HEK293 (cell line): ENCODE measurements around the gene COMMD10.

Experiments used
- CTCF ChIA-PET: fragments of 350-600 bp; formaldehyde crosslinking; extraction: SDS; loops from one replicate; lab custom pipeline; 2021; ENCODE audit warnings: antibody characterized with exemption; lab: Yijun Ruan, JAX
- POLR2A ChIA-PET: fragments of 300-600 bp; formaldehyde crosslinking; extraction: SDS; loops from one replicate; lab custom pipeline; 2020; ENCODE audit warnings: antibody characterized with exemption, inconsistent platforms; lab: Yijun Ruan, JAX
- H3K27ac ChIP-seq: fragments of 200-500 bp; sonication (Bioruptor generic); 2 replicates; pipeline ENCODE4 v1.5.1; 2014; ENCODE audit warnings: low read depth, low read length, control low read depth, inconsistent platforms; ENCODE audit errors: extremely low read depth
- H3K36me3 ChIP-seq, 2 experiments: fragments of 200-500 bp in 1 of 2; sonication (Bioruptor generic) in 1 of 2; 1 replicate in 1 of 2; 2 replicates in 1 of 2; pipeline ENCODE4 v1.5.1; 2014 to 2017; ENCODE audit warnings: inconsistent platforms in 2 of 2, low read length in 2 of 2; ENCODE audit not compliant: control insufficient read depth in 2 of 2, insufficient read depth in 1 of 2
- H3K4me1 ChIP-seq: fragments of 200-500 bp; sonication (Bioruptor generic); 2 replicates; pipeline ENCODE4 v1.5.1; 2014; ENCODE audit warnings: mild to moderate bottlenecking, low read length, inconsistent platforms; ENCODE audit not compliant: control insufficient read depth, insufficient read depth
- H3K4me3 ChIP-seq: 2 replicates; pipeline ENCODE4 v1.5.1; 2011; ENCODE audit warnings: low read depth, mild to moderate bottlenecking, control low read depth, low read length, moderate library complexity
- H3K9me3 ChIP-seq: fragments of 200-500 bp; sonication (Bioruptor generic); 2 replicates; pipeline ENCODE4 v1.5.1; 2014; ENCODE audit warnings: low read depth, low read length, inconsistent platforms; ENCODE audit not compliant: control insufficient read depth, insufficient read depth
- FEZF1 ChIP-seq: fragments of 450-650 bp; formaldehyde crosslinking; IDR thresholded peaks from 2 replicates; pipeline ENCODE4 v1.5.1; 2016; ENCODE audit warnings: missing biosample characterization, missing genetic modification characterization
- KLF17 ChIP-seq: fragments of 450-650 bp; formaldehyde crosslinking; IDR thresholded peaks from 2 replicates; pipeline ENCODE4 v1.5.1; 2016; ENCODE audit warnings: missing biosample characterization, missing genetic modification characterization
- MZF1 ChIP-seq: fragments of 450-650 bp; formaldehyde crosslinking; IDR thresholded peaks from 2 replicates; pipeline ENCODE4 v1.5.1; 2017; ENCODE audit warnings: missing biosample characterization, missing genetic modification characterization, borderline replicate concordance
- PRDM1 ChIP-seq: fragments of 450-650 bp; formaldehyde crosslinking; IDR thresholded peaks from 2 replicates; pipeline ENCODE4; 2016; ENCODE audit warnings: missing biosample characterization, missing genetic modification characterization
- SP2 ChIP-seq: fragments of 450-650 bp; formaldehyde crosslinking; IDR thresholded peaks from 2 replicates; pipeline ENCODE4 v1.5.1; 2016; ENCODE audit warnings: missing biosample characterization, missing genetic modification characterization
- ZBTB17 ChIP-seq: fragments of 450-650 bp; formaldehyde crosslinking; IDR thresholded peaks from 2 replicates; pipeline ENCODE4 v1.5.1; 2016; ENCODE audit warnings: missing biosample characterization, missing genetic modification characterization
- ZBTB44 ChIP-seq: fragments of 450-650 bp; IDR thresholded peaks from 2 replicates; pipeline ENCODE4 v1.5.1; 2018; ENCODE audit warnings: missing biosample characterization, mild to moderate bottlenecking, missing genetic modification characterization
- ZNF280D ChIP-seq: fragments of 450-650 bp; formaldehyde crosslinking; IDR thresholded peaks from 2 replicates; pipeline ENCODE4 v1.5.1; 2016; ENCODE audit warnings: missing biosample characterization, missing genetic modification characterization
- ZNF292 ChIP-seq: fragments of 450-650 bp; formaldehyde crosslinking; IDR thresholded peaks from 2 replicates; pipeline ENCODE4 v1.5.1; 2016; ENCODE audit warnings: low read depth, missing biosample characterization, missing genetic modification characterization, borderline replicate concordance
- ZNF341 ChIP-seq: fragments of 450-650 bp; formaldehyde crosslinking; IDR thresholded peaks from 2 replicates; pipeline ENCODE4; 2016; ENCODE audit warnings: low read depth, missing biosample characterization, missing genetic modification characterization
- ZNF423 ChIP-seq: fragments of 450-650 bp; formaldehyde crosslinking; IDR thresholded peaks from 2 replicates; pipeline ENCODE4 v1.5.1; 2016; ENCODE audit warnings: missing biosample characterization, missing genetic modification characterization
- ZNF530 ChIP-seq: fragments of 450-650 bp; formaldehyde crosslinking; IDR thresholded peaks from 2 replicates; pipeline ENCODE4 v1.5.1; 2016; ENCODE audit warnings: low read depth, missing biosample characterization, missing genetic modification characterization
- ZNF623 ChIP-seq: fragments of 450-650 bp; formaldehyde crosslinking; IDR thresholded peaks from 2 replicates; pipeline ENCODE4 v1.5.1; 2016; ENCODE audit warnings: missing biosample characterization, missing genetic modification characterization
- ZNF639 ChIP-seq: fragments of 450-650 bp; formaldehyde crosslinking; IDR thresholded peaks from 2 replicates; pipeline ENCODE4 v1.5.1; 2016; ENCODE audit warnings: missing biosample characterization, missing genetic modification characterization
- ZNF843 ChIP-seq: fragments of 450-650 bp; formaldehyde crosslinking; IDR thresholded peaks from 2 replicates; pipeline ENCODE4 v1.5.1; 2016; ENCODE audit warnings: missing biosample characterization, missing genetic modification characterization
- TF ChIP-seq, protein P1 (sequence below): fragments of 450-650 bp; formaldehyde crosslinking; optimal IDR thresholded peaks from 2 replicates; pipeline ENCODE3; 2016; ENCODE audit warnings: missing biosample characterization, mild to moderate bottlenecking, missing genetic modification characterization
- TF ChIP-seq, protein P2 (sequence below): fragments of 450-650 bp; formaldehyde crosslinking; IDR thresholded peaks from 2 replicates; pipeline ENCODE4 v1.5.1; 2017; ENCODE audit warnings: missing biosample characterization, missing genetic modification characterization

COMMD10 gene

GRCh38 chr5:116142495-116142894, 57.7 kb downstream of the COMMD10 start (continued):
- TF ChIP-seq ZNF639 (tag by site-specific recombination): no peak

DNA sequence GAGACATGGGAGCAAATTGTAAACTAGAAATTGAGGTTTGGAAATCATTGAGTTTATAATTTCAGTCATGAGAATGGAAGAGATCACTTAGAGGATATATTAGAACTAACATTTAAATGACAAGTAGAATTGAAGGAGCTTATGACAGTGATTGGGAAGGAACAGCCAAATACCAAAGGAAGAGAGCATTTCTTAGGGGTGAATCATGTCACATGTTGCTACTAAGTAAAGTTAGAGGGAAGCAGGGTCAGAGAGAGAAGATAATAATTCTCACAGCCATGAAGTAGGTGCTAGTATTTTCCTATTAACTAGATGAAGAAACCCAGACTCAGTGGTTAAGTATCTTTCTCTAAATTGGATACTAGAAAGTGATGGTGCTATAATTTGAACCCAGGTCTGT, 59.3 kb downstream of the COMMD10 start:
- CTCF ChIA-PET: interaction anchor here (0.9 kb wide), 1 partner anchor 431 kb away, joined by 3 read pairs; the partner anchor contains the start of gene SEMA6A
- TF ChIP-seq, protein P1, sequence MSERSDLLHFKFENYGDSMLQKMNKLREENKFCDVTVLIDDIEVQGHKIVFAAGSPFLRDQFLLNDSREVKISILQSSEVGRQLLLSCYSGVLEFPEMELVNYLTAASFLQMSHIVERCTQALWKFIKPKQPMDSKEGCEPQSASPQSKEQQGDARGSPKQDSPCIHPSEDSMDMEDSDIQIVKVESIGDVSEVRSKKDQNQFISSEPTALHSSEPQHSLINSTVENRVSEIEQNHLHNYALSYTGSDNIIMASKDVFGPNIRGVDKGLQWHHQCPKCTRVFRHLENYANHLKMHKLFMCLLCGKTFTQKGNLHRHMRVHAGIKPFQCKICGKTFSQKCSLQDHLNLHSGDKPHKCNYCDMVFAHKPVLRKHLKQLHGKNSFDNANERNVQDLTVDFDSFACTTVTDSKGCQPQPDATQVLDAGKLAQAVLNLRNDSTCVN (tag by site-specific recombination): no peak
- H3K36me3 ChIP-seq: no peaks in the 10 kb centered on the region
- POLR2A ChIA-PET: no interaction called here
- H3K4me1 ChIP-seq: no peaks in the 10 kb centered on the region; the same call in 1 of the 2 replicates
- H3K9me3 ChIP-seq: no peaks in the 10 kb centered on the region
- no peak overlapping the region for H3K27ac ChIP-seq
- H3K4me3 ChIP-seq: no peak overlapping the region

DNA sequence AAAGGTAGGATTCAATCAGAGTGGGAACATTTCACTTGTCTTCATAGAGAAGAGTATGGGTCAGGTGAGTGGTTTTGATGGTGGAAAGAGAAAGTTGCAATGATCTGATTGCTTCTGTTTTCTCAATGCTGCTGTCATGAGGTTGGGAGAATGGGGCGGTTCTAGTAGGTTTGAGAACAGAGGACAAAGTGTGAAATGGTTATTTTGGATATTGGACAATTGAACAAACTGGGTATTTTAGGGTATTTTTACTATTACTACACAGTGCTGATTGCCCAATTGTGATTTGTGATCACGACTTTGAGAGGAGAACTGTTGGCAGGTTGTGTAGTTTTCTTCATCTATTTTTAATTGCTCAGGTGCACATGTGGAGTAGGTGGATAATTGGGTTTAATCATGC, 60.2 kb downstream of the COMMD10 start:
- no peaks in the 10 kb centered on the region for H3K36me3 ChIP-seq
- no peak overlapping the region for H3K4me3 ChIP-seq
- no peaks in the 10 kb centered on the region for H3K9me3 ChIP-seq
- H3K4me1 ChIP-seq: no peaks in the 10 kb centered on the region; the same call in 1 of the 2 replicates
- TF ChIP-seq PRDM1 (tag by site-specific recombination) (peak; percentile 44; the same call in 1 of the 2 replicates), SP2 (tag by site-specific recombination) (no peak)
- TF ChIP-seq, all 188 proteins: peak for 1
- ChIA-PET CTCF (no interaction called here), POLR2A (no interaction called here)
- no peak overlapping the region for H3K27ac ChIP-seq

DNA sequence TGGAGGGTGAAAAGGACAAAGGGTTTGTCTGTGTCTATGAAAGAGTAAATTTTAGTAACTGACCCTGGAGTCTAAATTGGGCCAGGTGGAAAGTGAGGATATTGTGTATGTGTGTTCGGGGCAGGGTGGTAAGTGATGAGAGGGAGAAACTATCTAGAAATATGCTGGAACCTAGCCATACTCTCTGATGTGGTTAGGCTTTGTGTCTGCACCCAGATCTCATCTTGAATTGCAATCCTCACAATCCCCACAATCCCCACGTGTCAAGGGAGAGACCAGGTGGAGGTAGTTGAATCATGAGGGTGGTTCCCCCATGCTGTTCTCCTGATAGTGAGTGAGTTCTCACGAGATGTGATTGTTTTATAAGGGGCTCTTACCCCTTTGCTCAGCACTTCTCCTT, 60.6 kb downstream of the COMMD10 start:
- no peaks in the 10 kb centered on the region; the same call in 1 of the 2 replicates for H3K4me1 ChIP-seq
- TF ChIP-seq ZNF280D (tag by site-specific recombination) (no peak), MZF1 (peak; percentile 79), ZBTB44 (tag by site-specific recombination) (no peak)
- CTCF ChIA-PET: no interaction called here
- POLR2A ChIA-PET: no interaction called here
- H3K27ac ChIP-seq: no peak overlapping the region
- no peak overlapping the region for H3K4me3 ChIP-seq
- no peaks in the 10 kb centered on the region for H3K9me3 ChIP-seq
- H3K36me3 ChIP-seq: no peaks in the 10 kb centered on the region

GRCh38 chr5:116152169-116152568, 67.3 kb downstream of the COMMD10 start:
- ChIA-PET CTCF (no interaction called here), POLR2A (no interaction called here)
- H3K36me3 ChIP-seq: no peaks in the 10 kb centered on the region
- TF ChIP-seq KLF17: no peak
- no peak for TF ChIP-seq ZNF843
- TF ChIP-seq ZNF423 (tag by site-specific recombination): no peak
- no peak for TF ChIP-seq ZNF623 (tag by site-specific recombination)
- no peak for TF ChIP-seq ZNF341 (tag by site-specific recombination)
- TF ChIP-seq ZNF292 (tag by site-specific recombination): no peak
- TF ChIP-seq FEZF1 (tag by site-specific recombination): no peak
- no peak for TF ChIP-seq ZBTB17 (tag by site-specific recombination)
- TF ChIP-seq, protein P2, sequence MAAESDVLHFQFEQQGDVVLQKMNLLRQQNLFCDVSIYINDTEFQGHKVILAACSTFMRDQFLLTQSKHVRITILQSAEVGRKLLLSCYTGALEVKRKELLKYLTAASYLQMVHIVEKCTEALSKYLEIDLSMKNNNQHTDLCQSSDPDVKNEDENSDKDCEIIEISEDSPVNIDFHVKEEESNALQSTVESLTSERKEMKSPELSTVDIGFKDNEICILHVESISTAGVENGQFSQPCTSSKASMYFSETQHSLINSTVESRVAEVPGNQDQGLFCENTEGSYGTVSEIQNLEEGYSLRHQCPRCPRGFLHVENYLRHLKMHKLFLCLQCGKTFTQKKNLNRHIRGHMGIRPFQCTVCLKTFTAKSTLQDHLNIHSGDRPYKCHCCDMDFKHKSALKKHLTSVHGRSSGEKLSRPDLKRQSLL (tag by site-specific recombination): no peak
- TF ChIP-seq ZNF530: no peak

More at GRCh38 chr5:116152169-116152568, 67.3 kb downstream of the COMMD10 start:
- Histone ChIP-seq H3K4me1 (peaks cover 6% of the 10 kb centered on the region), H3K9me3 (no peaks in the 10 kb centered on the region), H3K4me3 (no peak overlapping the region), H3K27ac (no peak overlapping the region)
